Mesenchymal stem cell (in vitro differentiated cells and primary cell): ENCODE results near the gene NFKB1.

Source experiments
- DNase-seq: peaks from one replicate; pipeline ENCODE4 v3.0.0-alpha.2; 2013
- H2AFZ ChIP-seq: one replicate; pipeline ENCODE4 v1.6.1; 2013; ENCODE audit warnings: low read depth, mild to moderate bottlenecking, control low read depth, inconsistent platforms, low read length, moderate library complexity
- H2AK5ac ChIP-seq: 2 replicates; pipeline ENCODE4 v1.6.1; 2013; ENCODE audit warnings: low read length, moderate library complexity, mild to moderate bottlenecking, inconsistent platforms; ENCODE audit not compliant: severe bottlenecking
- H2BK120ac ChIP-seq: one replicate; pipeline ENCODE4 v1.6.1; 2013; ENCODE audit warnings: low read depth, mild to moderate bottlenecking, inconsistent platforms, low read length, moderate library complexity
- H2BK12ac ChIP-seq, 2 experiments: one replicate each; pipeline ENCODE4 v1.6.1; 2013; ENCODE audit warnings: inconsistent platforms in 2 of 2, low read length in 2 of 2, mild to moderate bottlenecking in 2 of 2, moderate library complexity in 2 of 2, control low read depth in 1 of 2
- H2BK15ac ChIP-seq: one replicate; pipeline ENCODE4 v1.6.1; 2013; ENCODE audit warnings: mild to moderate bottlenecking, low read depth, inconsistent platforms; ENCODE audit not compliant: poor library complexity, severe bottlenecking
- H2BK5ac ChIP-seq: 2 replicates; pipeline ENCODE4 v1.6.1; 2013; ENCODE audit warnings: low read depth, mild to moderate bottlenecking, low read length, control low read depth, inconsistent platforms; ENCODE audit not compliant: poor library complexity, severe bottlenecking
- H3K14ac ChIP-seq, 2 experiments: one replicate each; pipeline ENCODE4 v1.6.1; 2013; ENCODE audit warnings: inconsistent platforms in 2 of 2, low read length in 2 of 2, control low read depth in 1 of 2, mild to moderate bottlenecking in 1 of 2, moderate library complexity in 1 of 2
- H3K18ac ChIP-seq, 2 experiments: one replicate each; pipeline ENCODE4 v1.6.1; 2013; ENCODE audit warnings: inconsistent platforms in 2 of 2, low read length in 2 of 2, control low read depth in 1 of 2, low read depth in 1 of 2, mild to moderate bottlenecking in 1 of 2
- H3K23ac ChIP-seq, 2 experiments: one replicate each; pipeline ENCODE4 v1.6.1; 2013; ENCODE audit warnings: inconsistent platforms in 2 of 2, low read length in 2 of 2, mild to moderate bottlenecking in 2 of 2, moderate library complexity in 2 of 2, control low read depth in 1 of 2
- H3K27ac ChIP-seq: 2 replicates; pipeline ENCODE4 v1.5.1; 2013; ENCODE audit warnings: mild to moderate bottlenecking, moderate library complexity, low read length, control low read depth, inconsistent platforms; ENCODE audit not compliant: poor library complexity, severe bottlenecking
- H3K27me3 ChIP-seq, 2 experiments: 2 replicates each; pipeline versions ENCODE4 v1.6.1 to v1.7.0; 2013; ENCODE audit warnings: low read length in 2 of 2, mild to moderate bottlenecking in 2 of 2, moderate library complexity in 2 of 2, control low read depth in 1 of 2, inconsistent platforms in 1 of 2; ENCODE audit not compliant: control insufficient read depth in 1 of 2, insufficient read depth in 1 of 2
- H3K36me3 ChIP-seq, 2 experiments: 2 replicates each; pipeline versions ENCODE4 v1.6.1 to v1.7.0; 2013; ENCODE audit warnings: low read length in 2 of 2, control low read depth in 1 of 2, inconsistent platforms in 1 of 2, low read depth in 1 of 2, mild to moderate bottlenecking in 1 of 2; ENCODE audit not compliant: insufficient read depth in 2 of 2, control insufficient read depth in 1 of 2
- H3K4ac ChIP-seq, 2 experiments: one replicate each; pipeline ENCODE4 v1.6.1; 2013; ENCODE audit warnings: inconsistent platforms in 2 of 2, low read length in 2 of 2, mild to moderate bottlenecking in 2 of 2, moderate library complexity in 2 of 2, control low read depth in 1 of 2, low read depth in 1 of 2
- H3K4me1 ChIP-seq: 2 replicates; pipeline ENCODE4 v1.6.1; 2013; ENCODE audit warnings: low read depth, low read length, control low read depth; ENCODE audit not compliant: control insufficient read depth, insufficient read depth
- H3K4me2 ChIP-seq: 2 replicates; pipeline ENCODE4 v1.6.1; 2013; ENCODE audit warnings: low read length, mild to moderate bottlenecking, inconsistent platforms; ENCODE audit not compliant: poor library complexity, severe bottlenecking
- H3K4me3 ChIP-seq, 2 experiments: 2 replicates each; pipeline versions ENCODE4 v1.5.1 to v1.7.0; 2013; ENCODE audit warnings: low read length in 2 of 2, mild to moderate bottlenecking in 2 of 2, control low read depth in 1 of 2, low read depth in 1 of 2; ENCODE audit not compliant: insufficient read depth in 1 of 2
- H3K79me1 ChIP-seq: replicated peaks from 2 replicates; pipeline ENCODE4 v1.6.1; 2013; ENCODE audit warnings: mild to moderate bottlenecking, control low read depth, low read length, inconsistent platforms; ENCODE audit not compliant: poor library complexity, severe bottlenecking
- H3K9ac ChIP-seq: 2 replicates; pipeline ENCODE4 v1.7.0; 2013; ENCODE audit warnings: mild to moderate bottlenecking, low read length, moderate library complexity
- H3K9me3 ChIP-seq: 2 replicates; pipeline ENCODE4 v1.7.0; 2013; ENCODE audit warnings: mild to moderate bottlenecking, low read length; ENCODE audit not compliant: control insufficient read depth
- H4K8ac ChIP-seq: one replicate; pipeline ENCODE4 v1.6.1; 2013; ENCODE audit warnings: inconsistent platforms, mild to moderate bottlenecking, low read length, moderate library complexity
- H4K91ac ChIP-seq: one replicate; pipeline ENCODE4 v1.6.1; 2013; ENCODE audit warnings: mild to moderate bottlenecking, low read length, inconsistent platforms
- WGBS: methylation state at CpG from one replicate; pipeline ENCODE4 v1.1.7; 2013; ENCODE audit warnings: mixed read lengths; 5-methylcytosine and 5-hydroxymethylcytosine counted together

Gene NFKB1

GRCh38 chr4:102640669-102641068 is 139.5 kb downstream of the NFKB1 start:
- no peak overlapping the region for H2BK15ac ChIP-seq
- H2BK5ac ChIP-seq: no peak overlapping the region
- no peak overlapping the region for H3K27ac ChIP-seq
- no peak overlapping the region for H2AK5ac ChIP-seq
- H2AFZ ChIP-seq: no peak overlapping the region
- no peak overlapping the region for H4K8ac ChIP-seq
- no peak overlapping the region for H3K9ac ChIP-seq
- no peaks in the 10 kb centered on the region for H3K79me1 ChIP-seq
- H4K91ac ChIP-seq: no peak overlapping the region
- no peak overlapping the region for H2BK120ac ChIP-seq
- H3K14ac ChIP-seq: no peak overlapping the region
- no peaks in the 10 kb centered on the region for H3K9me3 ChIP-seq
- no peak overlapping the region for H3K4me2 ChIP-seq
- H3K18ac ChIP-seq: no peak overlapping the region
- no peak overlapping the region for H2BK12ac ChIP-seq
- H3K4me1 ChIP-seq: peaks cover 1% of the 10 kb centered on the region
- peak overlapping the region in 1 of 2 experiments; percentile 6 for H3K4me3 ChIP-seq
- 66% methylated on average over 4 of the region's 4 CpGs for WGBS
- H3K36me3 ChIP-seq: peaks cover 5 to 34% of the 10 kb centered on the region in 2 experiments
- no peaks in the 10 kb centered on the region for H3K27me3 ChIP-seq
- no peak overlapping the region for H3K23ac ChIP-seq
- no peak overlapping the region for H3K4ac ChIP-seq
- DNase-seq: peak; percentile 30

DNA sequence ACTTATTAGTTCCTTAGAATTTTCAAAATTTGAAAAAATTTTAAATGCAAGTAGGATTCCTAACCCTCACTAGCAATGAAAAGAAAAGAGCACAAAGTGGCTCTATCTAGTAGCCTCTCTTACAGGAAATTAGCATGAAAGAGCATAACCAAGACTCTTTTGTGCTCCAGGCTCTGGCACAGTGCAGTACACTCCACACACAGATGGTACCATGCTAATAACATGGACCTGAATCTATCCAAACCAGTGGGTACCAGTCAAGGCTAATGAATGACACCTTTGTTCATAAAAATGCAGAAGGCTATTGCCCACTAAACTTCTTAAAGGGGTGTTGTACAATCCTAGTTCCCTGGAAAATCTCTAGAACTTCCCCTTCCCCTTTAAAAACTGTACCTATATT is 140.6 kb downstream of the NFKB1 start:
- no peaks in the 10 kb centered on the region for H3K79me1 ChIP-seq
- no peaks in the 10 kb centered on the region for H3K27me3 ChIP-seq
- H2BK120ac ChIP-seq: no peak overlapping the region

GRCh38 chr4:102642631-102643298 is 141.6 kb downstream of the NFKB1 start:
- Histone ChIP-seq H3K4me2 (no peak overlapping the region), H3K4ac (no peak overlapping the region), H3K18ac (no peak overlapping the region), H3K4me3 (peak overlapping the region in 1 of 2 experiments; percentile 60), H3K79me1 (no peaks in the 10 kb centered on the region), H3K23ac (no peak overlapping the region), H2BK15ac (no peak overlapping the region), H3K9ac (peak overlapping the region; percentile 79), H3K27me3 (no peaks in the 10 kb centered on the region), H2BK120ac (no peak overlapping the region), H4K8ac (no peak overlapping the region), H3K9me3 (no peaks in the 10 kb centered on the region), H3K36me3 (peaks cover 2 to 26% of the 10 kb centered on the region in 2 experiments), H3K14ac (no peak overlapping the region), H2BK5ac (no peak overlapping the region), H2BK12ac (no peak overlapping the region), H2AFZ (no peak overlapping the region), H2AK5ac (no peak overlapping the region), H4K91ac (no peak overlapping the region), H3K27ac (no peak overlapping the region), H3K4me1 (peaks cover 1% of the 10 kb centered on the region)
- 100% methylated on average over 1 of the region's 5 CpGs for WGBS
- peak; percentile 12 for DNase-seq

More for the DNA sequence above, 140.6 kb downstream of the NFKB1 start:
- Histone ChIP-seq H3K36me3 (peaks cover 3 to 34% of the 10 kb centered on the region in 2 experiments), H2BK15ac (no peak overlapping the region), H3K23ac (no peak overlapping the region), H3K27ac (no peak overlapping the region), H3K4me3 (peak overlapping the region in 1 of 2 experiments; percentile 60), H3K4ac (no peak overlapping the region), H3K14ac (no peak overlapping the region), H3K4me1 (peaks cover 1% of the 10 kb centered on the region), H4K91ac (no peak overlapping the region), H2AFZ (no peak overlapping the region), H2BK12ac (no peak overlapping the region), H4K8ac (no peak overlapping the region), H2AK5ac (no peak overlapping the region), H3K4me2 (no peak overlapping the region), H3K9me3 (no peaks in the 10 kb centered on the region), H3K9ac (peak overlapping the region; percentile 79), H2BK5ac (no peak overlapping the region), H3K18ac (no peak overlapping the region)
- DNase-seq: no peak

DNA sequence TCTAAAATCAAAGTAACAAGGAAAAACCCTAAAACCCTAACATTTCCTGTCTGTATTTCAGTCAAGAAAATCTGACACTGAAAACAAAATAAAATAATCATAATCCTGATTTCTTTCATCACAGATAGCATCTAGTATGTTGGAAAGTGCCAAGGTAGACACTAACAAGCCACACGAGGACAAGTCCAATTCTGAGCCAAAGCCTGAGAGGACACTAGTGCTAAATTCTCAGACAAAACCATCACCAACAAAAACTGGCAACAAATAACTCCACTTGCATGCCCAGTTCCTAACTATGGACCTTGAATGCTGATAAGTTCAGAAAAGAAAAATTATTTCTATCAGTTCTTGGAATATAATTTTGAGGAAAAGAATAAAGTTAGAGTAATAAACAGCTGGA is 146.0 kb downstream of the NFKB1 start:
- Histone ChIP-seq H2BK12ac (no peak overlapping the region), H3K9ac (no peak overlapping the region), H3K4me3 (no peak overlapping the region), H3K79me1 (no peaks in the 10 kb centered on the region), H3K4me2 (no peak overlapping the region), H3K36me3 (peaks cover 0 to 43% of the 10 kb centered on the region in 2 experiments), H4K8ac (no peak overlapping the region), H3K4me1 (no peaks in the 10 kb centered on the region), H3K18ac (no peak overlapping the region), H3K23ac (no peak overlapping the region), H2AK5ac (no peak overlapping the region), H4K91ac (no peak overlapping the region), H3K27me3 (no peaks in the 10 kb centered on the region), H2BK120ac (no peak overlapping the region), H2BK15ac (no peak overlapping the region), H3K14ac (no peak overlapping the region), H3K9me3 (no peaks in the 10 kb centered on the region), H2BK5ac (no peak overlapping the region), H3K27ac (no peak overlapping the region), H3K4ac (no peak overlapping the region), H2AFZ (no peak overlapping the region)
- no peak for DNase-seq
- 95% methylated on average over 1 of the region's 1 CpG for WGBS
